A673 (cell line): Measurements from ENCODE around the gene WFIKKN1. TPM values are rescaled to one million over a fixed set of nuclear protein-coding genes. Genes with fewer than 3 reads are reported as not detected.

Experiments
- BruUV-seq: library from RNA; stranded (reverse); fragments of 400-500 nt; replicated peaks from 2 replicates; lab custom pipeline; 2021; lab: Mats Ljungman, UMichigan
- CTCF ChIA-PET: fragments of 300-600 bp; sonication (Branson Sonifier 250); formaldehyde crosslinking; loops from one replicate; lab custom pipeline; 2022; ENCODE audit warnings: antibody characterized with exemption; lab: Charles Lee
- POLR2A ChIA-PET: fragments of 300-600 bp; sonication (Branson Sonifier 250); formaldehyde crosslinking; loops from one replicate; lab custom pipeline; 2022; ENCODE audit warnings: antibody characterized with exemption; ENCODE audit not compliant: low non-redundant PET; lab: Charles Lee
- DNase-seq: peaks from one replicate; pipeline ENCODE4 v3.0.0-alpha.2; 2015; ENCODE audit warnings: low spot score
- H3K27ac ChIP-seq: fragments of 200-600 bp; sonication (generic); 2 replicates; pipeline ENCODE4 v1.5.1; 2016; ENCODE audit warnings: mixed run types, low read depth, mild to moderate bottlenecking, mixed read lengths, antibody characterized with exemption, low read length; ENCODE audit not compliant: poor library complexity, severe bottlenecking
- H3K27me3 ChIP-seq: fragments of 200-600 bp; sonication (generic); replicated peaks from 2 replicates; pipeline ENCODE4 v1.6.1; 2017; ENCODE audit warnings: mixed run types, low read depth, mild to moderate bottlenecking, mixed read lengths, antibody characterized with exemption, low read length; ENCODE audit not compliant: insufficient read depth, poor library complexity
- H3K36me3 ChIP-seq: fragments of 200-600 bp; sonication (generic); 2 replicates; pipeline ENCODE4 v1.6.1; 2016; ENCODE audit warnings: mixed run types, mild to moderate bottlenecking, mixed read lengths, antibody characterized with exemption, low read length; ENCODE audit not compliant: insufficient read depth, poor library complexity, severe bottlenecking
- H3K4me1 ChIP-seq: fragments of 200-600 bp; sonication (generic); 2 replicates; pipeline ENCODE4 v1.6.1; 2017; ENCODE audit warnings: mixed run types, mild to moderate bottlenecking, mixed read lengths, antibody characterized with exemption, low read length; ENCODE audit not compliant: insufficient read depth, poor library complexity, severe bottlenecking
- H3K4me3 ChIP-seq: fragments of 200-600 bp; sonication (generic); 2 replicates; pipeline ENCODE4 v1.5.1; 2016; ENCODE audit warnings: low read depth, mixed run types, mild to moderate bottlenecking, mixed read lengths, low read length; ENCODE audit not compliant: poor library complexity, severe bottlenecking
- H3K9me3 ChIP-seq: fragments of 200-600 bp; sonication (generic); 2 replicates; pipeline ENCODE4 v1.6.1; 2016; ENCODE audit warnings: mixed run types, low read depth, mild to moderate bottlenecking, mixed read lengths, antibody characterized with exemption, low read length; ENCODE audit not compliant: poor library complexity, severe bottlenecking
- EZH2 ChIP-seq: fragments of 200-600 bp; sonication (generic); IDR thresholded peaks from 2 replicates; pipeline ENCODE4 v1.6.1; 2017; ENCODE audit warnings: borderline replicate concordance, low read depth, mild to moderate bottlenecking, mixed read lengths, antibody characterized with exemption, low read length; ENCODE audit not compliant: poor library complexity, severe bottlenecking
- intact Hi-C: fragments of 100-400 bp; cut with micrococcal nuclease; formaldehyde crosslinking; loops from one replicate; pipeline ENCODE4 v1.10.0; 2022; ENCODE audit not compliant: unreplicated experiment
- total RNA-seq: library from RNA; stranded (reverse); gene quantifications from 2 replicates; pipeline ENCODE4 v1.2.3, GENCODE V29; 2021
- TF ChIP-seq, protein P1 (sequence below): fragments of 300-800, 200-600 bp; sonication (generic); conservative IDR thresholded peaks from 2 replicates; pipeline ENCODE4 v1.5.1; 2017; ENCODE audit warnings: low read depth, mild to moderate bottlenecking, antibody characterized with exemption, low read length, moderate library complexity, mixed read lengths

Gene WFIKKN1
- total RNA-seq, 1 experiment from 2014 or later: 1.7 TPM

GRCh38 chr16:620700-621525 lies 9.9 kb upstream of the WFIKKN1 start:
- BruUV-seq: no TSS peak
- Histone ChIP-seq H3K9me3 (no peaks in the 10 kb centered on the region), H3K27ac (no peak overlapping the region), H3K36me3 (peaks cover under 1% of the 10 kb centered on the region), H3K4me3 (no peak overlapping the region), H3K27me3 (no peaks in the 10 kb centered on the region), H3K4me1 (peaks cover 5% of the 10 kb centered on the region)
- TF ChIP-seq, protein P1, sequence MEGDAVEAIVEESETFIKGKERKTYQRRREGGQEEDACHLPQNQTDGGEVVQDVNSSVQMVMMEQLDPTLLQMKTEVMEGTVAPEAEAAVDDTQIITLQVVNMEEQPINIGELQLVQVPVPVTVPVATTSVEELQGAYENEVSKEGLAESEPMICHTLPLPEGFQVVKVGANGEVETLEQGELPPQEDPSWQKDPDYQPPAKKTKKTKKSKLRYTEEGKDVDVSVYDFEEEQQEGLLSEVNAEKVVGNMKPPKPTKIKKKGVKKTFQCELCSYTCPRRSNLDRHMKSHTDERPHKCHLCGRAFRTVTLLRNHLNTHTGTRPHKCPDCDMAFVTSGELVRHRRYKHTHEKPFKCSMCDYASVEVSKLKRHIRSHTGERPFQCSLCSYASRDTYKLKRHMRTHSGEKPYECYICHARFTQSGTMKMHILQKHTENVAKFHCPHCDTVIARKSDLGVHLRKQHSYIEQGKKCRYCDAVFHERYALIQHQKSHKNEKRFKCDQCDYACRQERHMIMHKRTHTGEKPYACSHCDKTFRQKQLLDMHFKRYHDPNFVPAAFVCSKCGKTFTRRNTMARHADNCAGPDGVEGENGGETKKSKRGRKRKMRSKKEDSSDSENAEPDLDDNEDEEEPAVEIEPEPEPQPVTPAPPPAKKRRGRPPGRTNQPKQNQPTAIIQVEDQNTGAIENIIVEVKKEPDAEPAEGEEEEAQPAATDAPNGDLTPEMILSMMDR: no peak
- no peak for TF ChIP-seq EZH2
- CTCF ChIA-PET: no interaction called here
- intact Hi-C loops: no loop called here
- POLR2A ChIA-PET: no interaction called here
- no peak for DNase-seq

- intact Hi-C loops: no loop called here
- no peak for DNase-seq
- CTCF ChIA-PET: no interaction called here
Measured at GRCh38 chr16:621526-622105, 9.2 kb upstream of the WFIKKN1 start.

GRCh38 chr16:622920-623280 lies 7.9 kb upstream of the WFIKKN1 start:
- TF ChIP-seq, protein P1: no peak
- TF ChIP-seq EZH2: no peak
- BruUV-seq: no TSS peak
- Histone ChIP-seq H3K4me3 (no peak overlapping the region), H3K9me3 (no peaks in the 10 kb centered on the region), H3K27me3 (no peaks in the 10 kb centered on the region), H3K4me1 (peaks cover 5% of the 10 kb centered on the region), H3K27ac (no peak overlapping the region), H3K36me3 (peaks cover 4% of the 10 kb centered on the region)
- ChIA-PET POLR2A (no interaction called here), CTCF (no interaction called here)
- no peak for DNase-seq
- intact Hi-C loops: no loop called here

More at GRCh38 chr16:621526-622105, 9.2 kb upstream of the WFIKKN1 start:
- H3K4me3 ChIP-seq: no peak overlapping the region
- H3K4me1 ChIP-seq: peaks cover 5% of the 10 kb centered on the region
- H3K36me3 ChIP-seq: peaks cover 4% of the 10 kb centered on the region
- H3K9me3 ChIP-seq: no peaks in the 10 kb centered on the region
- POLR2A ChIA-PET: no interaction called here
- no peaks in the 10 kb centered on the region for H3K27me3 ChIP-seq
- no peak overlapping the region for H3K27ac ChIP-seq
- no peak for TF ChIP-seq EZH2
- TF ChIP-seq, protein P1: no peak
- BruUV-seq: no TSS peak
